Bone marrow (tissue), 2 donors: ENCODE measurements around the gene DUSP5.

Experiments used
- DNase-seq, 2 donors: peaks; one replicate each; lab custom pipeline; 2025; lab: John Stamatoyannopoulos, UW

Gene DUSP5

DNA sequence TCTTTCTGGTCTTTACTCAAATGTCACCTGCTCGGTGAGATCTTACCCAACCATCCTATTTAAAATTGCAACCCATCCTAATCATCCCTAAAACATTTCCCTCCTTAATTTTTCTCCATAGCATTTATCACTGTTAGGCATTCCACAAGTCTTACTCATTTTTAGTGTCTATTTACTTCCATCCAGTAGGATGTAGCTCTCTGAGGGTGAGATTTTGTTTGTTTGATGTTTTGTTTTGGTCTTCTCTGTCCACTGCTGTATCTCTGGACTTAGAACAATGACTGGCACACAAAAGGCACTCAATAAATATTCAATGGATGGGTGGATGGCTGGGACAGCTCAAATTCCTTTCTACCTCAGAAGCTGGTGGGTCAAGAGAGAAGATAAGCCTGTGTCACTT is 15.8 kb upstream of the DUSP5 start:
- DNase-seq: no peak

DNA sequence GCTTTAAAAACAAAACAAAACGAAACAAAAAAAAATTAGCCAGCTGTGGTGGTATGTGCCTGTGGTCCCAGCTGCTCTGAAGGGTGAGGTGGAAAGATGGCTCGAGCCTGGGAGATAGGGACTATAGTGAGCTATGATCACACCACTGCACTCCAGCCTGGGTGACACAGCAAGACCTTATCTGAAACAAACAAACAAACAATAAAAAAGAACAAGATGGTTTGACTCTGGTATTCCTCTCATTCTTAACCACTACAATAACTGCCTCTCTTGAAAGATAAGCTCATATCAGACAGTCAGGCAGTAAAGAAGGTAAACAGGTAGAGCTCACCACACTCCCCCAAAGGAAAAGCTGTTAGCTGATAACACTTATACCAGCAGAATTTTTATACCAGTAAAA is 14.1 kb upstream of the DUSP5 start:
- no peak for DNase-seq

DNA sequence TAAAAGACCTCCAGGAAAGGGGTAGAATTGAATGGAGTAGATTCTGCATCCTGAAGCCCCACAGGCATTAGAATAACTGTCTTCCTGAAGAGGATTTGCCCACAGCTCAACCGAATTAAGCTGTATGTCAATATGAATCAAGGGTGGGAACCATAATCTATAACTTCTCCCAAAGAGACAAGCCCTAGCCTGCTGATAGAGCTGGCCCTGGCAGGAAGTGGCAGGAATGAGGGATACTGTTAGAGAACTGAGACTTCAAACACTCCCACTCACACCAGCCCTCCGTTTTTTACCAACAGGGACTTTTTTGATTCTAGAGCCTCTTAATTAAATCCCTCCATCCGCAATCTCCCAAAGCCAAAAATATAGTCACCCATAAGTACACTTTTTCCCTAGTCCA is 12.2 kb upstream of the DUSP5 start:
- no peak for DNase-seq

DNA sequence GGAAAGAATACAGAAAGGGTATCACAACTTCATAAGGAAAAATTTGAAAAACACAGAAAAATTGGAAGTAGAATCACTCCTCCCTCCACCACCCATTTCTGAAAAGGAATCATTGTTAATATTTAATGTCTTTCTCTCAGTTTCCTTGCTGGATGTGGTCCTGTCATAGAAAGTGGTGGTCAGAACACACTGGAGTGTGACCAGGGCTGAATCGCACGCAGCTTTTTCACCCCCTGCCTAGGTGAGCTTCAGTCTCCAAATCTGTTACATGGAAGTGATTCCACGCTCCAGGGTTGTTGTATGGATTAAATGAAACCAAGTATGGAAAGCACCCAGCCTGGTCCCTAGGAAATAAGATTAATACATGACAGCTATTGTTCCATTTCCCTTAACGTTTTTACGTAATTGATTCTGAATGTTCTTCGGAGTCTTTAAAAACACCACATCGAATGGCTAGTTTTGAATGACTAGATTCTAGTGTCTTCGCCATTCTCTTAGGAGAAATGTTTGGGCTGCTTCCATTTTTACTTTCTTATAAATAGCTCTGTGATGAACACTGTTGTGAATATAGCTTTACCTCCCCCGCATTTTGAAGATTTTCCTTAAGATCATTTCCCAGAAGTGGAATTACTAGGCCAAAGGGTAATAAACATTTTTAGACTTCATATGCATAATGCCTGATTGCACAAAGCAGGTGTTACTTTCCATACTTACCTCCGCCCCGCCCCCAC is 10.9 kb upstream of the DUSP5 start:
- DNase-seq: no peak

DNA sequence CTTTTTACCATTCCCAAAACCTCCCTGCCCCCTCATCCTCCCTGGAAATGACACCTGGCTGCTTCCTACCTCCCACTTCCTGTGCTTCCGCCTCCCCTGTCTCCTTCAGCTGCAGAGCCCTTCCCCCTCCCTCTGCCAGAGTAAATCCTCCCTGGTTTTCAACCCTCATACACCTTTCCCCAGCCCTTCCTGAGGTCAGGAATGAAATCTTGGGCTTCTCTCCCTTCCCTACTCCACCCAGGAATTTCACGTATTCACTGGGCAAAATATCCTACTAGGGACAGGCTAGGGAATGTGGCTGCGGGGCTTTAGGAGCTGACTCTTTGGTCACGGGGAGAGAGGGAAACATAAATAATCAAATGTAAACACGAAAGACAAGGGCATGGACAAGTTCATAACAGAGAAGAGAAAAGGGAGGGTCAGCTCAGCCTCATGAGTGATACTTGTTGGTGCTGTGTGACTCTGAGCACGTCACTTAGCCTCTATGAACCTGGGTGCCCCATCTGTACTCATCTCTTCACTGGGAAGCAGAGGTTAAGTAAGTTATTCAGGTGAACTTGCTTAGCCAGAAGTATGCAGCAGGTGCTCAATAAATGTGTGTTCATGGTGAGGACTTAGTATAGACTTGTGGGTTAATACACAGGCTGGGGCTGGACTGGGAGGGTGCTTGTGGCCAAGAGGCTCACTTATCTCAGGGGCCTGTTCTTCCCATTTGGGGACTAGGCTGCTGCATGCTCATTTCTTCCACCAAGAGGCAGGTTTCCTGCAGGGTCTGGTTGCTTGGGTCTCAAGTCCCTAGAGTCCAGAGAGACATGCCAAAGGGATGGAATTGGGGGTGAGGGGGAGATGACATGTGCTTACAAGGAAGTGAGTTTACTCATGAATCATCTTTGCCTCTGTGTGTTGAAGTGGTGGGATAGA is 10.0 kb upstream of the DUSP5 start:
- peak in 1 of 2 donors; percentile 29 for DNase-seq

DNA sequence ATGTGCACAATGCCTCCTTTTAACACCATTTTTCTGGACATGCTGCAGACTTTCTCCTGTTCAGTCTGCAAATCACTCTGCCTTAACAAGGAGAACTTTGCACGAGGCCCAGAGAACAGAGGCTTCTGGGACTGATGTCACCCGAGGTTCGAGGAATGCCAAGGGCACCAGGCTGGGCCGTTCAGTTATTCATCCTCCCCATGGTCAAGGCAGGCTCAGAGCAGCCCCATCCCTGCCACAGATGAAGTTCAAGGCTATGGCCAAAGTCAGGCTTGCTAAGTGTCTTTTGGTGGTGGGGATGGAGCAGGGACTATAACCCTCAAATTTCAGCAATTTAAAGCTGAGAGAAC is 9.4 kb upstream of the DUSP5 start:
- DNase-seq: no peak

DNA sequence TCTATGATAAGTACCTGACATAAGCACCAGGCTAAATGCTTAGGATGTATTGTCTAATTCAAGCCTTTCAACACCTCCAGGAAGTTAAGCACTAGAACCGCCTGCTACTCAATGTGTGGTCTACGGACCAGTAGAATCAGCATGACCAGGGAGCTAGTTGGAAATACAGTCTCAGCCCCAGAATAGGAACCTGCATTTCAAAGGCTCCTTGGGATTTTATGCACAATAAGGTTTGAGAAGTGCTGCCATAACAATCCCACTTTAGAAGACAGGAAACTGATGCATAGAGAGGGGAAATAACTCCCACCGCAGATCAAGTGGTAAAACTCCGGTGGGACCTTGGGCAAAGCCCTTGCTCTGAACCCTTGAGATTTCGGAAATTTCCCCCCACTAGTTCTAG is 8.8 kb upstream of the DUSP5 start:
- no peak for DNase-seq

DNA sequence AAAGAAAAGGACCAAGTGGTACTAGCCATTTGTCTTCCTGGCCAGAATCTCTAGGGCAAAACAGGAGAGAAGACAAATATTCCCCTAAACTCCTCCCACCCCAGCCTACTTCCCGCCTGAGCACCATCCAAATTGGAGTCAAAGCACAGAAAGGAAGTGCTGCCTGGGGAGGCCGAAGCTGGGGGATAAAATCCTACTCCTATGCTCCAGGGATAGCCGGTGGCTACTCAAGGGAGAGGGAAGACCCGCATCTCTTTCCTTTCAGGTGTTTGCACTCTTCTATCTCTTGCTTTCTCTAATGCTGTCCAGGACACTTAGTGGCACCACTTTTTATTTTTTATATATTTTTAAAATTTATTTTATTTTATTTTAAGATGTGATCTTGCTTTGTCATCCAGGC is 7.1 kb upstream of the DUSP5 start:
- DNase-seq: no peak

DNA sequence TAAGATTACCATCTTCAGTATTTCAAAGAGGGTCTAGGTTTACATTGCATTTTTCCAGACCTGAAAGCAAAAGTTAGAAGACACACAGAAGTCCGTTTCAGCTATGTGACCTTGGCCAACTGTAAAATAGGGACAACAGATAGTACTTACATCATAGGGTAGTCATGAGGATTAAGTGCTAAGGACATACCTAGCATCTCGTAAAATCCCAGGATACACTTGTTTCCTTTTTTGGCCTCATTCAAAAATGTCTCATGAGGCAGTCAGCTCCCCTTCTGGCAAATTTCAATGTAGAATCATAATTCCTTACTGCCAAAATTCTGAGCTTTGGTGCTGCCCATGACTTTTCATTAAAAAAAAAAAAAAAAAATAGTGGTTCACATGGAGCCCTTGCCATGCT is 6.4 kb upstream of the DUSP5 start:
- DNase-seq: no peak

DNA sequence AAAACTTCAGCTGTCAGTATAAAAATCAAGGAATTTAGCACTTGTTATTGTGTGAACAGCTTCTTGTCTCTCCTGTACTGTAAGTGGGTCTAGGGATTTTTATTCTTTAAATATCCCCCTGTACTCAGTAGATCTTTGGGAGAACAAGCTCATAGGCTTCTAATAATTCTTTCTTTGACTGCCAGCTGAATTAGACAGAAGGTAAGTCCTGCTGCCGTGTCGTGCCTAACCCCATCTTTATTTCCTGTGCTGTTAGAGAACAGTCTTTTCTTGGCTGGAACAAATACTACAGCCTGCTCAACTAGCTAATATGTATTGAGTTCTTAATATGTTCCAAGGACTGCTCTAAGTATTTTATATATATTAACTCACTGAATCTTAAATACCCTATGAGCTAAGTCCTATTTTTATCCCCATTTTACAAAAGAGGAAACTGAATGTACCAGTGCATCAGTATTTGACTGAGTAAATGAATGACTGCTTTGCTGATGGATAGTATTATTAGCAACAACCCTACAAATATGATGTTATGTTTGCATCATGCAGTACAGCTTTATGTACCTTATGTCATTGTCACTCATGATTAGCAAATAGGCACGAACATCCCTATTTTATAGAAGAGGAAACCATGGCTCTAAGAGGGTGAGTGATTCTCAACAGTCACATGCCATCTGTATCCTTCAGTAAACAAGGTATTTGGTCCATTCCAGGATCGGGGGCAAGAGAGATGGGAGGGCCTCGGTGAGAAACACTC is 5.5 kb upstream of the DUSP5 start:
- peak in 1 of 2 donors; percentile 28 for DNase-seq

DNA sequence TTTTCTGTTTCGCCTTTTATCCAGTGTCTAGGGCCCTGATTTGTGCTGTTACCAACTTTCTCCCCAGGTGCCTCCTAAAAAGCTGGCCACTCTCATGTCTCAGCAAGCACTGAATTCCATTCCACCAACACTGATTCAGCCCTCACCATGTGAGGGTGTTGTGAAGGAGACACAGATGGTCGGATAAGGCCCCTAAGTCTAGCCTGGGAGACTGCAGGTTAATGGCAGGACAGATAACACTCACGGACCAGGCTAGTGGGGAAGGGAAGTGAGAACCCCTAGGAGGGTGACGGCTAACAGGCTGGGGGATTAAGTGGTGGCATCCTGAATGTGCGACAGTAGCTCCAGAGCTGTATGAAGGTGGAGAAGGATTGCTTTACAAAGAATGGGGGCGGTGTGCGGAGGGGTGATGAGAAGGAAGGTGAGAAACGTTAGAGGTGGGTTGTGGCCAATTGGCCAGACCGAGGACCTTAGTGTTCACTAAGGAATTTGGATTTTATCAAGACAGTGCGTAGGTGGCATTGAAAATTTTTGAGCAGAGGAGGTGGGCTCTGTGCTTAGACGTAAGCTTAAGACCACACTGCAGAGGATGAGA is 3.8 kb upstream of the DUSP5 start:
- DNase-seq: no peak

DNA sequence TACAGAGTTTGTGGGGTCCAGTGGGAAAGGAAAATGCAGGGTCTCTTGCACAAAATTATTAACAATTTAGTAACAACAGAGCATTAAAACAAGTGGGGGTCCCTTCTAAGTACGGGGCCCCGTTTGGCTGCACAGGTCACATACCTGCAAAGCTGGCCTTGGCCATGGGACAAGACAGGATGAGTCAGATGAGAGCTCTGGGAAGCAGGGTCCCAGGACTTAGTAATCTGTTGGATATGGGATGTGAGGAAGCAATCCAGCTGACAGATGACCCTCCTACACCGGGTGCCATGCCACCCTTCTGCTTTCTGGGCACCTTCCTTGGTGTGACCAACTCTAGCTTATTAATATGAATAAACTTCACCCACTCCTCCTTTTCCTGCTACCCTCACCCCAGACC is 3.2 kb upstream of the DUSP5 start:
- no peak for DNase-seq

DNA sequence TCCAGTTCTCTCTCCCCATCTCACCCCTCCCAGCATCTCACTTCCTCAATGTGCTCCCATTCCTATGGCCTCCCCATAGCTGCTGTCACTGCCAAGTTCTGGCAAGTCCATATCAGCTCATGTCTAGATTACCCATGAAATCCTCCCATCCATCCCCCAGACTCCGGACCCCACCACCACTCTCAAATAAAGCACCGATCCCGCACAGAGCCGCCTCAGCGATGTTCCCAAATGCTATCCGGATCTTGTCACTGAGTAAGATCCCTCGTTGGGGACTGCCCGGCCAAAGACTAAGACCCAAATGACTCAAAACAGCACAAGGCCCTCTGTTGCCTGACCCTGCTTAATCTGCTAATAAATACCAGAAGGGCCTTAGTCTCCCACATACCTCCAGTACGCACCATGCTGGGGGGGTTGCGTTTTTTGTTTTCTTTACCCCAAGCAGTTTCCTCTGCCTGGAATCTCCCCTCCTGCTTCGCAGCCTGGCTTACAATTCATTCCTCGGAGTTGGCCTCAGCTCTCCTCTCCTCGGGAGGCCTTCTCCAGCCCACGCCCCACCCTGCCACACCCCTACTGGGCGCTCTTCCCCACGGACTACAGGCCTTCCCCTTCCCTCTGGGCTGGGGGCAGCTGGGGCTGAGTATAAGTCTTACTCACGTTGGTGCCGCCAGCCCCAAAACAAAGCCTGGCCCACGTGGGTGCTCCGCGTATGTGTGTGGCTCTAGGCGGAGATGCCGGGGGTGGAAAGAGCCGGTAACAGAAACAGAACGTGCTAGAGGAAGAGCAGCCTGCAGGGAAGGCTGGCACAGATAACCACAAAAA is 1.8 kb upstream of the DUSP5 start:
- peak in 1 of 2 donors; percentile 25 for DNase-seq

DNA sequence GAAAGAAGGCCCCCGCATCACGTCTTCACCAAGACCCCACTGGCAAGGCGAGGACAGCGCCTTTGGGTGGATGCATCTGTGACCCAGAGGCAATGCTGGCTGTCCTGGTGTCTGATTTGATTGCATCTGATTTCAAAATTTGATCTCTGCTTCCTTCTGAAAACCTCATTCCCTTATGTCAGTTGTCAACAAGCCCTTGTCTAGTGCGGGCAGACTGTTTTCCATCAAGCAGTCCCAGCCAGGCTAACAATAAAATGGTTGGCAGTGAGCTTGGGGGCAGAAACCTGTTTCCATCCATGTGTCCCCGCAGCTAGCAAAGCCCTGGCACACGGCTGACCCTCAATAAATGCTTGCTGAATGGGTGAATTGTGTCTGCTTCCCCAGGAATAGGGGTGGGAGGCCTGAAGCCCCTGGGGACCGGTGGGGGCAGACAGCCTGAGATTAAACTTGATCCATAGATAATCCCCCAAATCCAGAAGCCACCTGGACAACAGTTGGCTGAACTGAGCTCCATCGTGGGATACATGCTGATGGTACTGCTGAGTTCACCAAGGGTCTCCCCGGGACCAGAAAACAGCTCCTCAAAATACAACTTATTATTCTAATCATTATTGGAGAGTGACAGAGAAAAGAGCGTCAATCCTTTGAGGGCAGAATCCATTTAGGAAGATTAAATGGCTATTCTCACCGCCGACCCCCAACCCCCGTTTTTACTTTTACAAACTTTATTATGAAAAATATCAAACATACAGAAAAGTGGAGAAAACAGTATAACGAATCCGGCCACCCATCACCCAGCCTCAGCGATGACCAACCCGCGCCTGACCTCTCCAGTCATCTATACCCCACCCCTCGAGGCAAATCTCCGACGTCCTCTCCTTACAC is 912 bp upstream of the DUSP5 start:
- DNase-seq: no peak

DNA sequence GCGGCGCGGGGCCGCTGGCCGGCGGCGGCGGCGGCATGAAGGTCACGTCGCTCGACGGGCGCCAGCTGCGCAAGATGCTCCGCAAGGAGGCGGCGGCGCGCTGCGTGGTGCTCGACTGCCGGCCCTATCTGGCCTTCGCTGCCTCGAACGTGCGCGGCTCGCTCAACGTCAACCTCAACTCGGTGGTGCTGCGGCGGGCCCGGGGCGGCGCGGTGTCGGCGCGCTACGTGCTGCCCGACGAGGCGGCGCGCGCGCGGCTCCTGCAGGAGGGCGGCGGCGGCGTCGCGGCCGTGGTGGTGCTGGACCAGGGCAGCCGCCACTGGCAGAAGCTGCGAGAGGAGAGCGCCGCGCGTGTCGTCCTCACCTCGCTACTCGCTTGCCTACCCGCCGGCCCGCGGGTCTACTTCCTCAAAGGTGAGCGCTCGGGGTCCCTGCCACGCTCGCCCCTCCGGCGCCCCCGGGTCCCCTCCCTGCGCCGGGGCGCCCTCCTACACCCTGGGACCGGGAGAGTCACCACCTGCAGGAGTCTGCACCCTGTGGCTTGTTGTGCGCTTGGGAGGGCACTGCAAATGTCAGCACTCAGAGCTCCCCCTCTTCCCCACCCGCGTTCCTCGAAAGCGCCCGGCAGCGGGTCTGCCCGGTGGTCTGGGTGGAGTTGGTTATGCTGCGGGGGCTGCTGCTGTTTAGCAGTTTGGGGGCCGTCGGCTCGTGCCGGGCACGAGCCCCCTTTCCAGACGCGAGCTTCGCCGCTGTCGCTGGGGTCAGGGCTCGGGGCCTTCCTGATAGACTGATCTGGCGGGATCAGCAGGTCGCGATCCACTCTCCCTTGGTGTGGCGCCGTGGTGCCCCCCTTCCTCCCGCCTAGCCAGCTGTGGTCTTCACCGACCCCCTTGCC is 627 bp downstream of the DUSP5 start:
- DNase-seq: peak in 1 of 2 donors; percentile 72

DNA sequence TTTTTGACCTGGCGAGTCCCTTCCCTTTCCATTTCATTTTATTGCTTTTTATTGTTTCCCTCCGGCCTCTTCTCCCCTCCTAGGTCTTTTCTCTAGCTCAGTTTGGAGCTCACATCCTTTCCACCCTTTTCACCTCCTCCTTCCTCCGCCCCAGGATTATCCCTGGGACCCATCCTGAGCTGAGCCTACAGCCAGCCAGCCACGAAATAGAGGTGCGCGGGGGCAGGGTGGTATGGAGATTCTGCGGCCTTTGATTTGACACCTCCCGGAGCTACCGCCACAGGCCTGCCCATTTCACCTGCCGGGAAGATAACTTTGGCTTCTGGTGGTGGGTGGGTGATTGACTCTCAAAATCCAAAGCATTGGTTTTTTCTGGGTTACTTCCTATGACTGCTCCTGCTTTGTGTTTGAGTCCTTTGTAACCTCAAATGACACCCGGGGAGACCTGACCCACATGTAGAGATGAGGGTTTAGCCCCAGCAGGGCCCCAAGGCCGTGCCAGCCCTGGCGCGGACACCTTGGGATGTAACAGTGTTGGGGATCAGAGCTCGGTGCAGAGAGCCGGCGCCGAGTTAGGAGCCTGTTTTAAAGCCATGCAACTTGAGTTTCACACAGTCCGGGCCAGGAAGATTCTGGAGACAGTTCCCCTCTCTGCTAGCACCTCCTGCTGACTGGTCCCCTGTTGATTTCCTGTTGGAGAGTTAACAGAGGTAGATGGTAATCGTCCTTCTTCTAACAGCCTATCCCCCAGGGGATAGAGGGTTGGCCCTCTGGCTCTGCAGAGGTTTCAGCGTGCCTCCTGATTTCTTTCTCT is 1.5 kb downstream of the DUSP5 start:
- peak in 1 of 2 donors; percentile 13 for DNase-seq

DNA sequence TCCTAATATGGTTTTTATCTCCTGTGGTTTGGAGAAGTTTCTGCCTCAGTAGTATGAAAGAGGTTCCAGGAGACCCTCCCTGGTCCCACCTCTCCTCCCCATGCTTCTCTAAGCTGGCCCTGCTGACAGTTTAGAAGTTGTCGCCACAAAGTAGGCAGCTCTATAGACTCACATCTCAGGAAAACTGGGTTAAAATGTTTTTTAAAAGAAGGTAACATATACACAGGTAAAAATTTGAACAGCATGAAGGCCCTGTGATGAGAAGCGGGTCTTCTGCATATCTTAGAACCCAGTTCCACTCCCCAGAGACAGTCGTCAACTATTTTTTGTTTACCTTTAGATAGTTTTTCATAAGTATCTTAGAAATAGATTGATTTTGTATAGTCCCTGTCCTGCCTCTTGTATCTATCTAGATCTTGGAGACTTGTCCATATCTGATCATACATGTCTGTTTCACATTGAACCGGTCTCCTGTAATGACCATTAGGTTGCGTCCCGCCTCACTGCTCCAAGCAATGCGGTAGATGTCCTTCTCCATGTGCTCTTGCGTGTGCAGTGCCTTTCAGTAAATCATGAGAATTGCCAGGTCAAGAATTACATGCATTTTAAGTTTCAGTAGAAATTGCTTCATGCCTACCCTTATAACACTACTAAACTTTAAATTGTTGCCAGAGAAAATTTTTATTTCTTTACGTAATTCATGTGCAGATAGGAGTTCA is 2.2 kb downstream of the DUSP5 start:
- DNase-seq: no peak

DNA sequence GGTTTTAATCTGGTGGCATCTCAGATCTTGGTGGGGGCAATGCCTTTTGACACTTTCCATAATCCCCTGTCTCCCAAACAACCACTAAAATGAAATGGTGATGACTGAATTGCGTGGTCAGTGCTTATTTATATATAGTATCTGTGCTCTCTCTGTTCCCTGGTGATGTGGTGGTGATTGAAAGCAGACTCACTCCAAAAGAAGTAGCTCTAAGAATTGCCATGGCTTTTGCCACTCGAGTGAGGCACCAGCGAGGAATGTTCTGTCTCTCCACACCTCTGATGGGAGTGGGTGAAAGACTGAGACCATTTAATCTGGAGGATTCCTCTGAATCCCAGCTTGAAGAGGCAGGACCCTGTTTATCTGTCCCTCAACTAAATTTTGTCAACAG is 2.8 kb downstream of the DUSP5 start:
- DNase-seq: no peak
